Thyroid gland (tissue), 4 donors: ENCODE results near the gene SSTR5.

Experiments used
- POLR2A ChIP-seq, 2 donors: fragments of 450-650 bp; IDR thresholded peaks; one replicate each; pipeline ENCODE4 v1.6.1; 2017; ENCODE audit warnings: antibody characterized with exemption in 2 of 2, mild to moderate bottlenecking in 2 of 2, moderate library complexity in 1 of 2
- TF ChIP-seq, protein P1 (sequence below), 6 experiments: fragments of 200-600 bp in 3 of 6; fragments of 450-650 bp in 3 of 6; sonication (generic) in 3 of 6; IDR thresholded peaks; one replicate each; pipeline ENCODE4 v1.5.1; 2016 to 2019; ENCODE audit warnings: antibody characterized with exemption in 6 of 6, mild to moderate bottlenecking in 2 of 6, inconsistent platforms in 1 of 6, moderate library complexity in 1 of 6

DNA sequence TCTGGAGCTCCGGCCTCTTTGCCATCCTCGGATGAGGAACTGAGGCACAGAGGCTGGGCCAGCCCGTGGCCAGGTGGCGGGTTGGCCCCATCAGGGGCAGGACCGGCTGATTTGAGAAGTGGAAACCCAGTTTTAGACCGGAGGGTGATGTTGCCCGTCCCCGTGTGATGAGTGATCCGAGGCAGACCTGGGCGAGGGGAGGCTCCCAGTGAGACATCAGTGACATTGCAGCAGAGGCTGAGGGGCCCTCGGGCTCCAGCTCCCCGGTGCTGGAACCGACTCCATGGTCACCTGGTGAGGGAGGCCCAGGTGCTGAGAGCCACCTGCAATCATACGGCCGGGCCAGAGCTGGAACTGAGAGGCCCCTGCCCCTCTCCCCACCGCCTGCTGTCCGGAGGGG is 53.5 kb downstream of the SSTR5 start:
- TF ChIP-seq, protein P1, sequence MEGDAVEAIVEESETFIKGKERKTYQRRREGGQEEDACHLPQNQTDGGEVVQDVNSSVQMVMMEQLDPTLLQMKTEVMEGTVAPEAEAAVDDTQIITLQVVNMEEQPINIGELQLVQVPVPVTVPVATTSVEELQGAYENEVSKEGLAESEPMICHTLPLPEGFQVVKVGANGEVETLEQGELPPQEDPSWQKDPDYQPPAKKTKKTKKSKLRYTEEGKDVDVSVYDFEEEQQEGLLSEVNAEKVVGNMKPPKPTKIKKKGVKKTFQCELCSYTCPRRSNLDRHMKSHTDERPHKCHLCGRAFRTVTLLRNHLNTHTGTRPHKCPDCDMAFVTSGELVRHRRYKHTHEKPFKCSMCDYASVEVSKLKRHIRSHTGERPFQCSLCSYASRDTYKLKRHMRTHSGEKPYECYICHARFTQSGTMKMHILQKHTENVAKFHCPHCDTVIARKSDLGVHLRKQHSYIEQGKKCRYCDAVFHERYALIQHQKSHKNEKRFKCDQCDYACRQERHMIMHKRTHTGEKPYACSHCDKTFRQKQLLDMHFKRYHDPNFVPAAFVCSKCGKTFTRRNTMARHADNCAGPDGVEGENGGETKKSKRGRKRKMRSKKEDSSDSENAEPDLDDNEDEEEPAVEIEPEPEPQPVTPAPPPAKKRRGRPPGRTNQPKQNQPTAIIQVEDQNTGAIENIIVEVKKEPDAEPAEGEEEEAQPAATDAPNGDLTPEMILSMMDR (IDR thresholded peaks at IDR 0.05) = no peak
- no peak for TF ChIP-seq POLR2A (IDR thresholded peaks at IDR 0.05)
